Sigmoid colon (tissue), 4 donors: ENCODE results near the gene NAALADL2.

ENCODE experiments used
- CTCF ChIP-seq, 4 experiments: fragments of 450-650 bp in 3 of 4; fragments of 200-600 bp in 1 of 4; IDR thresholded peaks; one replicate each; pipeline ENCODE4 v1.5.1; 2016 to 2019; ENCODE audit warnings: antibody characterized with exemption in 4 of 4, mild to moderate bottlenecking in 3 of 4, moderate library complexity in 2 of 4
- EP300 ChIP-seq, 4 donors: sonication (generic); formaldehyde crosslinking; IDR thresholded peaks; one replicate each; pipeline ENCODE4 v1.6.1; 2017; ENCODE audit warnings: antibody characterized with exemption in 4 of 4
- POLR2A ChIP-seq, 2 donors: fragments of 450-650 bp; IDR thresholded peaks; one replicate each; pipeline ENCODE4 v1.6.1; 2016; ENCODE audit warnings: antibody characterized with exemption in 2 of 2, mild to moderate bottlenecking in 2 of 2, moderate library complexity in 2 of 2
- POLR2AphosphoS5 ChIP-seq, 4 donors: sonication (generic); formaldehyde crosslinking; IDR thresholded peaks; one replicate each; pipeline ENCODE4 v1.6.1; 2017; ENCODE audit warnings: antibody characterized with exemption in 4 of 4

GRCh38 chr3:175601521-175601920 lies 742.4 kb downstream of the NAALADL2 start:
- TF ChIP-seq CTCF (IDR thresholded peaks at IDR 0.05) (no peak), POLR2AphosphoS5 (IDR thresholded peaks at IDR 0.05) (no peak), EP300 (IDR thresholded peaks at IDR 0.05) (no peak), POLR2A (IDR thresholded peaks at IDR 0.05) (no peak)
